ENCODE measurements around the gene PDP2. TPM values are rescaled to one million over a fixed set of nuclear protein-coding genes. Genes with fewer than 3 reads are reported as not detected.
A peak's percentile ranks its signal among the peaks of the same experiment; 100 is the strongest.

PDP2 gene
- total and polyA plus RNA-seq, 9 donors, result 1.9 to 2.7 (median 2.3) TPM

GRCh38 chr16:66844342-66845079, 35.8 kb upstream of the PDP2 start, which contains the start of gene CA7:
CA7 (plus strand) TSS chr16:66844414; CDS start chr16:66844488, 74 bp downstream.
- WGBS (ENCODE audit: insufficient coverage), result under 1% methylated on average over 79 of the region's 79 CpGs
- no peak for DNase-seq
- peaks cover 63% of the 10 kb centered on the region for H3K27me3 ChIP-seq (ENCODE audit: control insufficient read depth, insufficient read depth, low read length)

GRCh38 chr16:66845080-66845410, 35.3 kb upstream of the PDP2 start:
- 6% methylated on average over 3 of the region's 10 CpGs for WGBS (ENCODE audit: insufficient coverage)
- H3K27me3 ChIP-seq (ENCODE audit: control insufficient read depth, insufficient read depth, low read length), result peaks cover 63% of the 10 kb centered on the region
- H3K27ac ChIP-seq (ENCODE audit: low read length), result no peak overlapping the region
- no peaks in the 10 kb centered on the region for H3K9me3 ChIP-seq (replicated peaks; ENCODE audit: control insufficient read depth, low read depth, low read length)
- H3K4me3 ChIP-seq (ENCODE audit: low read length), result no peak overlapping the region
- DNase-seq, result no peak
- H3K36me3 ChIP-seq (ENCODE audit: control insufficient read depth, insufficient read depth, low read length), result no peaks in the 10 kb centered on the region
- peaks cover 10% of the 10 kb centered on the region for H3K4me1 ChIP-seq (ENCODE audit: control insufficient read depth, insufficient read depth, low read length)

More at GRCh38 chr16:66844342-66845079, 35.8 kb upstream of the PDP2 start, which contains the start of gene CA7:
- Histone ChIP-seq H3K27ac (ENCODE audit: low read length) (no peak within 1 kb of the TSS), H3K9me3 (replicated peaks; ENCODE audit: control insufficient read depth, low read depth, low read length) (no peaks in the 10 kb centered on the region), H3K4me3 (ENCODE audit: low read length) (peak within 1 kb of the TSS; percentile 21), H3K36me3 (ENCODE audit: control insufficient read depth, insufficient read depth, low read length) (no peaks in the 10 kb centered on the region), H3K4me1 (ENCODE audit: control insufficient read depth, insufficient read depth, low read length) (peaks cover 10% of the 10 kb centered on the region)

- no peaks in the 10 kb centered on the region for H3K9me3 ChIP-seq (replicated peaks; ENCODE audit: control insufficient read depth, low read depth, low read length)
- peaks cover 63% of the 10 kb centered on the region for H3K27me3 ChIP-seq (ENCODE audit: control insufficient read depth, insufficient read depth, low read length)
- H3K4me1 ChIP-seq (ENCODE audit: control insufficient read depth, insufficient read depth, low read length), result peaks cover 10% of the 10 kb centered on the region
- 36% methylated on average over 9 of the region's 9 CpGs for WGBS (ENCODE audit: insufficient coverage)
- no peak overlapping the region for H3K27ac ChIP-seq (ENCODE audit: low read length)
- H3K4me3 ChIP-seq (ENCODE audit: low read length), result no peak overlapping the region
- no peak for DNase-seq
- no peaks in the 10 kb centered on the region for H3K36me3 ChIP-seq (ENCODE audit: control insufficient read depth, insufficient read depth, low read length)
These were observed 34.5 kb upstream of the PDP2 start for GRCh38 chr16:66845791-66846221.

- H3K36me3 ChIP-seq (ENCODE audit: control insufficient read depth, insufficient read depth, low read length), result no peaks in the 10 kb centered on the region
- H3K4me3 ChIP-seq (ENCODE audit: low read length), result no peak overlapping the region
- H3K9me3 ChIP-seq (replicated peaks; ENCODE audit: control insufficient read depth, low read depth, low read length), result no peaks in the 10 kb centered on the region
- no peak for DNase-seq
- WGBS (ENCODE audit: insufficient coverage), result 57% methylated on average over 1 of the region's 1 CpG
- peaks cover 10% of the 10 kb centered on the region for H3K4me1 ChIP-seq (ENCODE audit: control insufficient read depth, insufficient read depth, low read length)
- H3K27ac ChIP-seq (ENCODE audit: low read length), result no peak overlapping the region
- H3K27me3 ChIP-seq (ENCODE audit: control insufficient read depth, insufficient read depth, low read length), result peaks cover 63% of the 10 kb centered on the region
These were observed 34.0 kb upstream of the PDP2 start for GRCh38 chr16:66846266-66846665.

GRCh38 chr16:66846831-66847230, 33.5 kb upstream of the PDP2 start:
- WGBS (ENCODE audit: insufficient coverage), result 69% methylated on average over 3 of the region's 6 CpGs
- DNase-seq, result no peak

GRCh38 chr16:66847533-66848067, 32.7 kb upstream of the PDP2 start:
- no peaks in the 10 kb centered on the region for H3K36me3 ChIP-seq (ENCODE audit: control insufficient read depth, insufficient read depth, low read length)

More at GRCh38 chr16:66846831-66847230, 33.5 kb upstream of the PDP2 start:
- no peak overlapping the region for H3K4me3 ChIP-seq (ENCODE audit: low read length)
- H3K27ac ChIP-seq (ENCODE audit: low read length), result no peak overlapping the region
- peaks cover 10% of the 10 kb centered on the region for H3K4me1 ChIP-seq (ENCODE audit: control insufficient read depth, insufficient read depth, low read length)
- no peaks in the 10 kb centered on the region for H3K9me3 ChIP-seq (replicated peaks; ENCODE audit: control insufficient read depth, low read depth, low read length)
- peaks cover 66% of the 10 kb centered on the region for H3K27me3 ChIP-seq (ENCODE audit: control insufficient read depth, insufficient read depth, low read length)
- H3K36me3 ChIP-seq (ENCODE audit: control insufficient read depth, insufficient read depth, low read length), result no peaks in the 10 kb centered on the region

GRCh38 chr16:66848172-66848571, 32.1 kb upstream of the PDP2 start:
- DNase-seq, result no peak
- no peak overlapping the region for H3K27ac ChIP-seq (ENCODE audit: low read length)
- H3K27me3 ChIP-seq (ENCODE audit: control insufficient read depth, insufficient read depth, low read length), result peaks cover 54% of the 10 kb centered on the region
- no peaks in the 10 kb centered on the region for H3K9me3 ChIP-seq (replicated peaks; ENCODE audit: control insufficient read depth, low read depth, low read length)
- peaks cover 10% of the 10 kb centered on the region for H3K4me1 ChIP-seq (ENCODE audit: control insufficient read depth, insufficient read depth, low read length)
- no peak overlapping the region for H3K4me3 ChIP-seq (ENCODE audit: low read length)
- H3K36me3 ChIP-seq (ENCODE audit: control insufficient read depth, insufficient read depth, low read length), result no peaks in the 10 kb centered on the region
- 80% methylated on average over 1 of the region's 2 CpGs for WGBS (ENCODE audit: insufficient coverage)

More at GRCh38 chr16:66847533-66848067, 32.7 kb upstream of the PDP2 start:
- Histone ChIP-seq H3K27ac (ENCODE audit: low read length) (no peak overlapping the region), H3K4me3 (ENCODE audit: low read length) (no peak overlapping the region), H3K27me3 (ENCODE audit: control insufficient read depth, insufficient read depth, low read length) (peaks cover 60% of the 10 kb centered on the region), H3K4me1 (ENCODE audit: control insufficient read depth, insufficient read depth, low read length) (peaks cover 10% of the 10 kb centered on the region), H3K9me3 (replicated peaks; ENCODE audit: control insufficient read depth, low read depth, low read length) (no peaks in the 10 kb centered on the region)
- WGBS (ENCODE audit: insufficient coverage), result no CpG with 5 or more reads among the region's 6 CpGs
- DNase-seq, result no peak

GRCh38 chr16:66849021-66849420, 31.3 kb upstream of the PDP2 start:
- H3K27me3 ChIP-seq (ENCODE audit: control insufficient read depth, insufficient read depth, low read length), result peaks cover 46% of the 10 kb centered on the region
- 77% methylated on average over 2 of the region's 2 CpGs for WGBS (ENCODE audit: insufficient coverage)

GRCh38 chr16:66849549-66849948, 30.8 kb upstream of the PDP2 start:
- Histone ChIP-seq H3K4me1 (ENCODE audit: control insufficient read depth, insufficient read depth, low read length) (peaks cover 7% of the 10 kb centered on the region), H3K4me3 (ENCODE audit: low read length) (no peak overlapping the region), H3K36me3 (ENCODE audit: control insufficient read depth, insufficient read depth, low read length) (no peaks in the 10 kb centered on the region), H3K27me3 (ENCODE audit: control insufficient read depth, insufficient read depth, low read length) (peaks cover 40% of the 10 kb centered on the region), H3K27ac (ENCODE audit: low read length) (no peak overlapping the region), H3K9me3 (replicated peaks; ENCODE audit: control insufficient read depth, low read depth, low read length) (no peaks in the 10 kb centered on the region)
- WGBS (ENCODE audit: insufficient coverage), result 92% methylated on average over 3 of the region's 4 CpGs
- DNase-seq, result no peak

More at GRCh38 chr16:66849021-66849420, 31.3 kb upstream of the PDP2 start:
- no peaks in the 10 kb centered on the region for H3K9me3 ChIP-seq (replicated peaks; ENCODE audit: control insufficient read depth, low read depth, low read length)
- H3K4me1 ChIP-seq (ENCODE audit: control insufficient read depth, insufficient read depth, low read length), result peaks cover 10% of the 10 kb centered on the region
- no peak for DNase-seq
- H3K4me3 ChIP-seq (ENCODE audit: low read length), result no peak overlapping the region
- no peaks in the 10 kb centered on the region for H3K36me3 ChIP-seq (ENCODE audit: control insufficient read depth, insufficient read depth, low read length)
- no peak overlapping the region for H3K27ac ChIP-seq (ENCODE audit: low read length)

- H3K27me3 ChIP-seq (ENCODE audit: control insufficient read depth, insufficient read depth, low read length), result peaks cover 33% of the 10 kb centered on the region
These were observed 30.1 kb upstream of the PDP2 start for GRCh38 chr16:66850115-66850815.

More at GRCh38 chr16:66850115-66850815, 30.1 kb upstream of the PDP2 start:
- H3K9me3 ChIP-seq (replicated peaks; ENCODE audit: control insufficient read depth, low read depth, low read length), result no peaks in the 10 kb centered on the region
- H3K4me3 ChIP-seq (ENCODE audit: low read length), result no peak overlapping the region
- peaks cover 3% of the 10 kb centered on the region for H3K4me1 ChIP-seq (ENCODE audit: control insufficient read depth, insufficient read depth, low read length)
- no peak overlapping the region for H3K27ac ChIP-seq (ENCODE audit: low read length)
- WGBS (ENCODE audit: insufficient coverage), result 87% methylated on average over 6 of the region's 14 CpGs
- DNase-seq, result no peak
- H3K36me3 ChIP-seq (ENCODE audit: control insufficient read depth, insufficient read depth, low read length), result no peaks in the 10 kb centered on the region

All from muscle of leg (tissue), 11 donors.